PC-3 (cell line): Measurements from ENCODE around the gene ZNF524.

Source experiments
- EZH2 ChIP-seq: fragments of 300-600 bp; sonication (generic); IDR thresholded peaks from one replicate; pipeline ENCODE4 v1.6.1; 2017; ENCODE audit warnings: antibody characterized with exemption, mild to moderate bottlenecking, low read length; ENCODE audit not compliant: unreplicated experiment
- EZH2phosphoT487 ChIP-seq: fragments of 300-600 bp; sonication (generic); IDR thresholded peaks from 2 replicates; pipeline ENCODE4 v1.6.1; 2018; ENCODE audit warnings: mild to moderate bottlenecking, antibody characterized with exemption, low read length, borderline replicate concordance
- TF ChIP-seq, protein P1 (sequence below): fragments of 300-600 bp; sonication (generic); conservative IDR thresholded peaks from 2 replicates; pipeline ENCODE4 v1.5.1; 2017; ENCODE audit warnings: antibody characterized with exemption, low read depth, mild to moderate bottlenecking, low read length

DNA sequence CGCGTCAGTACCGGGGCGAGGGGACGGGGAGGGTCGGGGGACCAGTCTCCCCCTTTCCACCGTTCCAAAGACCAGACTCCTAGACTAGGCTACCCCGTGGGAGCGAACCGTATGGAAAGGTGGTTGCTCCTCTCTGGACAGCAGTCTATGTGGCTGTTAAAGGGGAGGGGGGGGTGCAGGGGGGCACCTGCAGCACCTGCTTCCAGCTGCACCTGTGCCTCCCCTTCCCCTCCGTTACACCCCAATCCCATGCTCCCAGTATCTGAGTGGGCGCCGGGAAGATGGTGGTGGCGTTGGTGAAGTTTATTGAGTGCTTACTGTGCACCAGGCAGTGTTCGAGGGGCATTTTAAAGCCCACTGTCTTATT is 557 bp downstream of the ZNF524 start:
- TF ChIP-seq, protein P1, sequence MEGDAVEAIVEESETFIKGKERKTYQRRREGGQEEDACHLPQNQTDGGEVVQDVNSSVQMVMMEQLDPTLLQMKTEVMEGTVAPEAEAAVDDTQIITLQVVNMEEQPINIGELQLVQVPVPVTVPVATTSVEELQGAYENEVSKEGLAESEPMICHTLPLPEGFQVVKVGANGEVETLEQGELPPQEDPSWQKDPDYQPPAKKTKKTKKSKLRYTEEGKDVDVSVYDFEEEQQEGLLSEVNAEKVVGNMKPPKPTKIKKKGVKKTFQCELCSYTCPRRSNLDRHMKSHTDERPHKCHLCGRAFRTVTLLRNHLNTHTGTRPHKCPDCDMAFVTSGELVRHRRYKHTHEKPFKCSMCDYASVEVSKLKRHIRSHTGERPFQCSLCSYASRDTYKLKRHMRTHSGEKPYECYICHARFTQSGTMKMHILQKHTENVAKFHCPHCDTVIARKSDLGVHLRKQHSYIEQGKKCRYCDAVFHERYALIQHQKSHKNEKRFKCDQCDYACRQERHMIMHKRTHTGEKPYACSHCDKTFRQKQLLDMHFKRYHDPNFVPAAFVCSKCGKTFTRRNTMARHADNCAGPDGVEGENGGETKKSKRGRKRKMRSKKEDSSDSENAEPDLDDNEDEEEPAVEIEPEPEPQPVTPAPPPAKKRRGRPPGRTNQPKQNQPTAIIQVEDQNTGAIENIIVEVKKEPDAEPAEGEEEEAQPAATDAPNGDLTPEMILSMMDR = no peak
- TF ChIP-seq EZH2phosphoT487 = no peak
- no peak for TF ChIP-seq EZH2
